C4-2B (cell line): Measurements from ENCODE around the gene IL17REL.

Experiments
- CTCF ChIP-seq: fragments of 450-650 bp; conservative IDR thresholded peaks from 2 replicates; pipeline ENCODE4 v1.5.1; 2017; ENCODE audit warnings: mild to moderate bottlenecking
- ZFX ChIP-seq: fragments of 450-650 bp; IDR thresholded peaks from 2 replicates; pipeline ENCODE4 v1.6.1; 2017

GRCh38 chr22:50011447-50012210, 936 bp downstream of the IL17REL start:
- TF ChIP-seq CTCF (no peak), ZFX (no peak)
